Thyroid gland (tissue), 4 donors: Measurements from ENCODE around the gene FAM234A. TPM values are rescaled to one million over a fixed set of nuclear protein-coding genes. Genes with fewer than 3 reads are reported as not detected.
"Not testable (repeated sequence)": the region's sequence is repeated elsewhere in the genome, so short reads cannot be mapped to it uniquely, and the experiment has no call there.

Experiments
- DNase-seq, 2 donors: peaks; one replicate each; pipeline ENCODE4 v3.0.0-alpha.2; 2019
- H3K27ac ChIP-seq, 3 donors: fragments of 200-600 bp; sonication (generic); 1 replicate in 2 of 3; 2 replicates in 1 of 3; pipeline ENCODE4 v1.5.1; 2016 to 2019; ENCODE audit warnings: mild to moderate bottlenecking in 1 of 3, moderate library complexity in 1 of 3
- H3K27me3 ChIP-seq: fragments of 200-600 bp; sonication (generic); one replicate; pipeline ENCODE4 v1.5.1; 2019
- H3K36me3 ChIP-seq, 2 donors: fragments of 200-600 bp; sonication (generic); one replicate each; pipeline ENCODE4 v1.5.1; 2016 to 2019
- H3K4me1 ChIP-seq, 2 donors: fragments of 200-600 bp; sonication (generic); one replicate each; pipeline ENCODE4 v1.5.1; 2017 to 2019
- H3K4me3 ChIP-seq, 3 donors: fragments of 200-600 bp; sonication (generic); replicated peaks in 1 of 3; 1 replicate in 2 of 3; 2 replicates in 1 of 3; pipeline ENCODE4 v1.5.1; 2016; ENCODE audit warnings: mild to moderate bottlenecking in 1 of 3
- H3K9me3 ChIP-seq: fragments of 200-600 bp; sonication (generic); one replicate; pipeline ENCODE4 v1.5.1; 2017
- POLR2A ChIP-seq, 2 donors: fragments of 450-650 bp; IDR thresholded peaks; one replicate each; pipeline ENCODE4 v1.6.1; 2017; ENCODE audit warnings: antibody characterized with exemption in 2 of 2, mild to moderate bottlenecking in 2 of 2, moderate library complexity in 1 of 2
- WGBS, 2 donors: methylation state at CpG; one replicate each; pipeline ENCODE4 v1.1.5; 2017; 5-methylcytosine and 5-hydroxymethylcytosine counted together
- intact Hi-C: fragments of 100-400 bp; cut with DNase I; formaldehyde crosslinking; loops from one replicate; pipeline ENCODE4 v1.15.1; 2023
- total RNA-seq, 4 donors: library from RNA; depleted of rRNA; stranded (reverse); fragments of >200 nt; gene quantifications; one replicate each; pipeline ENCODE4 v1.2.3, GENCODE V29; 2016
- TF ChIP-seq, protein P1 (sequence below), 6 experiments: fragments of 200-600 bp in 3 of 6; fragments of 450-650 bp in 3 of 6; sonication (generic) in 3 of 6; IDR thresholded peaks; one replicate each; pipeline ENCODE4 v1.5.1; 2016 to 2019; ENCODE audit warnings: antibody characterized with exemption in 6 of 6, mild to moderate bottlenecking in 2 of 6, inconsistent platforms in 1 of 6, moderate library complexity in 1 of 6

The FAM234A gene
- total RNA-seq, 4 donors from 2014 or later: 35.3 to 140 (median 107) TPM

DNA sequence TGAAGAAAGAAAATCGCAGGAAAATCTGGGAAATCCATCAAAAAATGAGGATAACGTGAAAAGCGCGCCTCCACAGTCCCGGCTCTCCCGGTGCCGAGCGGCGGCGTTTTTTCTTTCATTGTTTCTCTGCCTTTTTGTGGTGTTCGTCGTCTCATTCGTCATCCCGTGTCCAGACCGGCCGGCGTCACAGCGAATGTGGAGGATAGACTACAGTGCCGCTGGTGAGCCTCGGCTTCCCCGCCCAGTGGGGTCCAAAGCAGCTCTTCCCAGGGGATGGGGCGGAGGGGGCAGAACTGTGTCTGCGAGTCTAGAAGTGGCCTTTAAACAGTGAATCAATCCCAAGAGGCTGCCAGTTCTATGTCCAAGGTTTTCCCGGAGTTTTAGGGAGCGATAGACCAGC lies 19.8 kb downstream of the FAM234A start:
- intact Hi-C loops: no loop called here
- no peaks in the 10 kb centered on the region for H3K9me3 ChIP-seq
- H3K4me1 ChIP-seq: no peaks in the 10 kb centered on the region
- H3K36me3 ChIP-seq: peaks cover 18 to 25% of the 10 kb centered on the region in 2 donors
- DNase-seq: no peak
- no peak overlapping the region for H3K27ac ChIP-seq
- 95 to 97% methylated on average over 25 of the region's 25 CpGs for WGBS, 2 donors
- H3K4me3 ChIP-seq: no peak overlapping the region
- H3K27me3 ChIP-seq: no peaks in the 10 kb centered on the region
- TF ChIP-seq POLR2A (IDR thresholded peaks at IDR 0.05): no peak
- TF ChIP-seq, protein P1, sequence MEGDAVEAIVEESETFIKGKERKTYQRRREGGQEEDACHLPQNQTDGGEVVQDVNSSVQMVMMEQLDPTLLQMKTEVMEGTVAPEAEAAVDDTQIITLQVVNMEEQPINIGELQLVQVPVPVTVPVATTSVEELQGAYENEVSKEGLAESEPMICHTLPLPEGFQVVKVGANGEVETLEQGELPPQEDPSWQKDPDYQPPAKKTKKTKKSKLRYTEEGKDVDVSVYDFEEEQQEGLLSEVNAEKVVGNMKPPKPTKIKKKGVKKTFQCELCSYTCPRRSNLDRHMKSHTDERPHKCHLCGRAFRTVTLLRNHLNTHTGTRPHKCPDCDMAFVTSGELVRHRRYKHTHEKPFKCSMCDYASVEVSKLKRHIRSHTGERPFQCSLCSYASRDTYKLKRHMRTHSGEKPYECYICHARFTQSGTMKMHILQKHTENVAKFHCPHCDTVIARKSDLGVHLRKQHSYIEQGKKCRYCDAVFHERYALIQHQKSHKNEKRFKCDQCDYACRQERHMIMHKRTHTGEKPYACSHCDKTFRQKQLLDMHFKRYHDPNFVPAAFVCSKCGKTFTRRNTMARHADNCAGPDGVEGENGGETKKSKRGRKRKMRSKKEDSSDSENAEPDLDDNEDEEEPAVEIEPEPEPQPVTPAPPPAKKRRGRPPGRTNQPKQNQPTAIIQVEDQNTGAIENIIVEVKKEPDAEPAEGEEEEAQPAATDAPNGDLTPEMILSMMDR (IDR thresholded peaks at IDR 0.05): no peak

DNA sequence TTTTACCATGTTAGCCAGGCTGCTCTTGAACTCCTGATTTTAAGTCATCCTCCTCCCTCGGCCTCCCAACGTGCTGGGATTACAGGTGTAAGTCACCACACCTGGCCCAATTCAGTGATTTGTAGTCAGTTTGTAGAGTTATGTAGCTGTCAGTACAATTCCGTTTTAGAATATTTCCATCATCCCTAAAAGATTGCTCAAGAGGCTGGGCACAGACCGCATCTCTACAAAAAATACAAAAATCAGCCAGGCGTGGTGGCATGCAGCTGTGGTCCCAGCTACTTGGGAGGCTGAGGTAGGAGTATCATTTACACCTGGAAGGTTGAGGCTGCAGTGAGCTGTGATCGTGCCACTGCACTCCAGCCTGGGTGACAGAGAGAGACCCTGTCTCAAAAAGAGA lies 20.6 kb downstream of the FAM234A start:
- Histone ChIP-seq H3K9me3 (no peaks in the 10 kb centered on the region), H3K4me3 (no peak overlapping the region), H3K4me1 (no peaks in the 10 kb centered on the region), H3K36me3 (peaks cover 18 to 32% of the 10 kb centered on the region in 2 donors), H3K27me3 (no peaks in the 10 kb centered on the region), H3K27ac (no peak overlapping the region)
- DNase-seq: no peak
- WGBS, 2 donors: 85 to 89% methylated on average over 6 of the region's 6 CpGs
- TF ChIP-seq POLR2A (IDR thresholded peaks at IDR 0.05): no peak
- TF ChIP-seq, protein P1 (IDR thresholded peaks at IDR 0.05): no peak
- intact Hi-C loops: no loop called here

DNA sequence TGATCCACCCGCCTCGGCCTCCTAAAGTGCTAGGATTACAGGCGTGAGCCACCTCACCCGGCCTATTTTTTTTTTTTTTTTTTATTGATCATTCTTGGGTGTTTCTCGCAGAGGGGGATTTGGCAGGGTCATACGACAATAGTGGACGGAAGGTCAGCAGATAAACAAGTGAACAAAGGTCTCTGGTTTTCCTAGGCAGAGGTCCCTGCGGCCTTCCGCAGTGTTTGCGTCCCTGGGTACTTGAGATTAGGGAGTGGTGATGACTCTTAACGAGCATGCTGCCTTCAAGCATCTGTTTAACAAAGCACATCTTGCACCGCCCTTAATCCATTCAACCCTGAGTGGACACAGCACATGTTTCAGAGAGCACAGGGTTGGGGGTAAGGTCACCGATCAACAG lies 23.5 kb downstream of the FAM234A start:
- DNase-seq, H3K9me3 ChIP-seq, H3K27ac ChIP-seq, H3K27me3 ChIP-seq, intact Hi-C loops, H3K4me3 ChIP-seq: not testable (repeated sequence)
- H3K36me3 ChIP-seq: peaks cover 30 to 46% of the 10 kb centered on the region in 2 donors
- WGBS, 2 donors: 86 to 95% methylated on average over 13 of the region's 13 CpGs
- H3K4me1 ChIP-seq: peaks cover 8 to 10% of the 10 kb centered on the region in 2 donors

- Histone ChIP-seq H3K27ac (no peak overlapping the region), H3K9me3 (no peaks in the 10 kb centered on the region), H3K27me3 (no peaks in the 10 kb centered on the region), H3K36me3 (peaks cover 42 to 55% of the 10 kb centered on the region in 2 donors), H3K4me1 (peaks cover 8 to 10% of the 10 kb centered on the region in 2 donors), H3K4me3 (no peak overlapping the region)
- intact Hi-C loops: no loop called here
- no peak for DNase-seq
- no peak for TF ChIP-seq POLR2A (IDR thresholded peaks at IDR 0.05)
- TF ChIP-seq, protein P1 (IDR thresholded peaks at IDR 0.05): no peak
- WGBS, 2 donors: 88 to 91% methylated on average over 10 of the region's 10 CpGs
These were observed 24.6 kb downstream of the FAM234A start for GRCh38 chr16:259226-259625.

GRCh38 chr16:259814-260253 lies 25.2 kb downstream of the FAM234A start:
- 91 to 100% methylated on average over 7 to 10 of the region's 13 CpGs for WGBS, 2 donors
- TF ChIP-seq, protein P1 (IDR thresholded peaks at IDR 0.05): no peak
- TF ChIP-seq POLR2A (IDR thresholded peaks at IDR 0.05): no peak
- Histone ChIP-seq H3K4me3 (no peak overlapping the region), H3K27ac (no peak overlapping the region), H3K9me3 (no peaks in the 10 kb centered on the region), H3K27me3 (no peaks in the 10 kb centered on the region), H3K36me3 (peaks cover 48 to 55% of the 10 kb centered on the region in 2 donors), H3K4me1 (peaks cover 8 to 10% of the 10 kb centered on the region in 2 donors)
- no peak for DNase-seq
- intact Hi-C loops: no loop called here

DNA sequence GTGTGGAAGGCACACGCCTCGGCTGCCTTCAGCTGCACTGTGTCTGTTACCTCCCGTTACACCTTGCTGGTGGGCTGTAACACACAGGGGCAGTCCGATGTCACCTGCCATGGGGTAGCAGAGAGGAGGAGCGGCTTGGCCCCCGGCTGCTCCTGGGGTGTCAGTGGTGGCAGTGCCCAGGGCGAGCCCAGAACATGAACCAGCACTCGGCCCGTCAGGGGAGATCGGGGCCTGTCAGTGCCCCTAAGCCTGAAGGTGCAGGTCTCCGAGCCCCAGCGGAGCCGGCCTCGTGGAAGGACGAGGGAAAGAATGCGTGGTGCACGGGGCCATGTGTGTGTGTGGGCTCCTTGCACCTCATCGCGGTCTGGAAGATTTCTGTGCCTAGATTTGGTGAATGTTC lies 25.7 kb downstream of the FAM234A start:
- no peaks in the 10 kb centered on the region for H3K27me3 ChIP-seq
- H3K4me3 ChIP-seq: no peak overlapping the region
- 98 to 99% methylated on average over 13 to 17 of the region's 19 CpGs for WGBS, 2 donors
- H3K9me3 ChIP-seq: no peaks in the 10 kb centered on the region
- no peak for TF ChIP-seq POLR2A (IDR thresholded peaks at IDR 0.05)
- TF ChIP-seq, protein P1 (IDR thresholded peaks at IDR 0.05): no peak
- no peak for DNase-seq
- H3K36me3 ChIP-seq: peaks cover 50 to 59% of the 10 kb centered on the region in 2 donors
- H3K27ac ChIP-seq: no peak overlapping the region
- H3K4me1 ChIP-seq: peaks cover 8 to 10% of the 10 kb centered on the region in 2 donors
- intact Hi-C loops: no loop called here
